ENCODE results near the gene NPHP4.

The NPHP4 gene

DNA sequence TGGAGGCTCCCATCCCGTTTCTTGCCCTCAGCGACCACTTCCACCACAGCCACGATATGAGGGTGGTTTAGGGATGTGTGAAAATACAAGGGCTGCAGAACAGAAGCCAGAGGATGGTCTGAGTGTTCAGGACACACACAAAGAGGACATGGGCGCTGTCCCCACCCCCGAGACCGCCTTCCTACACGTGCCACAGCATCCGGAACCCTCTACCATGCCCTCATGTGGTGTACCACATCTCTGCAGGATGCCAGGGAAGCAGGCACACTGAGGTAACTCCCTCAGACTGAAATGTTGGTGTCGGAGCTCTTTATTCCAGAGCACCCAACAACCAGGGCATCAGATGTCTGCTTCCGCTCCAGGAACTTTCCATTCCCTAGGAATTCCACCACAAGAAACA, 23.1 kb downstream of the NPHP4 start:
- no peak for DNase-seq

DNA sequence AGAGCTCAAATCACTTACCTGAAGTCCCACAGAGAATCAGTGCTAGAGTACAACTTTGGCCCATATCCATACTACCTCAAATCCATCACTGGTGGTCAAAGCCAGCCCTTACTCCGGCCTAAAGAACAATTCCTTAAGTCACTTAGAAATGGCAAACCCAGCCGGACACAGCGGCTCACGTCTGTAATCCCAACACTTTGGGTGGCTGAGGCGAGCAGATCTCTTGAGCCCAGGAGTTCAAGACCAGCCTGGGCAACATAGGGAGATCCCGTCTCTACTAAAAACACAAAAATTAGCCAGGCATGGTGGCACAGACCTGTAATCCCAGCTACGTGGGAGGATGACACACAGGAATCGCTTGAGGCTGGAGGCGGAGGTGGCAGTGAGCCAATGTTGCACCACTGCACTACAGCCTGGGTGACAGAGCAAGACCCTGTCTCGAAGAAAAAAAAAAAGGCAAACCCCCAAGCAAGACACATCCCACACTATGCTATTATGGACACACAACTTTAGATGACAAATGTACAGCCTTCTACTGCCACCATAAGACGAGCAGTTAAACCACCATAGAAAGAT, 24.0 kb downstream of the NPHP4 start:
- DNase-seq = no peak

DNA sequence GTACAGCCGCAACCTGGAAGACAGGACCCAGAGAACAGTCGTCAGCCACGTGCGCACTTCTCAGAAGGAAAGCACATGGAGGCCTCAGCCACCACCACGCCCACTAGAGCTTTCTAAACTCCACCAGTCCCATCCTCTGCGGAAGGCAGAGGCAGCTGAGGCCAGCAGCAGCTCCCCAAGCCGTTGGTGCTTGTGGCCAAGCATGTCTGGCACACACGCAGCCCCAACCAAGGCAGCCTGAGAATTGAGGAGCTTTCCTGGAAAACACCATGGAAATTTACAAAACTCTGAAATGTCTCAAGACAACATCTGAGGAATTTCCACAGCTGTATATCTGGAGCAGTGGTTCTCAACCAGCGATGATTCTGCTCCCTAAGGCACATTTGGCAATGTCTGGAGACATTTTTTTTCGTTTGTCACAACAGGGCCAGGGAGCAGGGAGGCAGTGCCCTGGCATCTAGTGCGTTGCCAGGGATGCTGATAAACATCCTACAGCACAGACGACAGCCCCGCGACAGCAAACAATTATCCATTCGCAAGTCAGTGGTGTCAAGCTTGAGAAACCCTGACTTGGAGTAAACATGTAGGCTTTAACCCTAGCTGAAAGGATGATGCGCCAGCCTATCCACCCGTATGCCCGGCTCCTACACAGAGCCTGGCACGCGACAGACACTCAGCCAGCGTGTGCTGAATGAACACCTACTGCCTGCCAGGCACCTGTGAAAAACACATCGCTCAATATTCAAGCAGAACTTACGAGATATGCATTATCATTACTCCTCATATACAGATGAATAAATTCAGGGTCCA, 24.7 kb downstream of the NPHP4 start:
- no peak for DNase-seq

DNA sequence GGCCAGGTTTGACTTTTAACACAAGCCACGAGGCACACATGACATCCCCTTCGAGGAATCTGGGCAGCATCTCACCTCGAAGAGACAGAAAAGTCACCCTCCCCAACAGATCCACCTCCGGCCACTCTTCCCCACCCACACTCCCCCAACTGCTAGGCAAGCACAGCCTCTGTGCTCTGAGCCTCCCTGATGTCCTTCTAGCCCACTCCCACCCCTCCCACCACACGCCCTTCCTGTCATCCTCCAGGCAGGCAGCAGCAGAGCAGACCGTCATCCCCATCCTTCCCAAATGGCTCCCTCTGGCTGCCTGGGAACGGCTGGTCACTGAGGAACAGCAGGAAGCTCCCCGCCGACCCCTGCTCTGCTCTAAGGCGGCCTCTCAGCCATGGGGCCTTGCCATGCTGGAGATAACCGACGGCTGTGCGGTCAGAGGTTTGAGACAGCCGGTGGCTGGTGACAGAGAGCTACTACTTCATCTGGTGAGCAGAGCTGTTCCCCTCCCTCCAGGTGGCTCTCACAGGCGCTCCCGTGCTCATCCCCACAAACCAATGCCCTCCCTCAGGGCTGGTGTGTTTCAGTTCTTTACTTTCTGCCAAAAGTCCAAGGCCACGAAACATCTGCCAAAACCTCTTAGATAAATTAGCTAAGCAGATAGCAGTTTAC, 25.6 kb downstream of the NPHP4 start:
- no peak for DNase-seq

DNA sequence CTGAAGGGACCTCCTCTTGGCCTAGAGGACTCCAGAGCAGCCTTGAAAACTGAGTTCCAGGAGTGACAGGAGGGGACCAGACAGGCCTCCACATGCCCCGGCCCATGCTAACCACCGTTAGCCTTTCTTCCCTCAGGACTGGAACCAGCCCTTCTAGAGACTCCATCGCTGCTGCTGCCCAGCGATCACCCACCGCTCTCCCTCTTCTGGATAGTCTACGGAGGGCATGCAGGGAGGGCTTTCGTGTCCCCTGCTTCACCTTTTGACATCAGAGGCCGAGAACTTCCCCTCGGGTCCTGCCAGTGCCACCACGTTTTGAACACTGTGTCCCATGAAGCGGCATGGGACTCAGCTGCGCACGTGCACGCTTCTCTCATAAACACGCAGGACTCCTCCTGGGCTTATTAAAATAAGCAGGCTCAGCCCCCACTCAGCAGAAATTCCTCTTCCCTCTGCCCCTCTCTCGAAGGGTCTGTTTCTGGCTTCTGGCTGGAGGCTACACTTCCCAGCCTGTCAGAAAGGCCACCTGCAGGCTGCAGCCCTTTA, 26.6 kb downstream of the NPHP4 start:
- no peak for DNase-seq

DNA sequence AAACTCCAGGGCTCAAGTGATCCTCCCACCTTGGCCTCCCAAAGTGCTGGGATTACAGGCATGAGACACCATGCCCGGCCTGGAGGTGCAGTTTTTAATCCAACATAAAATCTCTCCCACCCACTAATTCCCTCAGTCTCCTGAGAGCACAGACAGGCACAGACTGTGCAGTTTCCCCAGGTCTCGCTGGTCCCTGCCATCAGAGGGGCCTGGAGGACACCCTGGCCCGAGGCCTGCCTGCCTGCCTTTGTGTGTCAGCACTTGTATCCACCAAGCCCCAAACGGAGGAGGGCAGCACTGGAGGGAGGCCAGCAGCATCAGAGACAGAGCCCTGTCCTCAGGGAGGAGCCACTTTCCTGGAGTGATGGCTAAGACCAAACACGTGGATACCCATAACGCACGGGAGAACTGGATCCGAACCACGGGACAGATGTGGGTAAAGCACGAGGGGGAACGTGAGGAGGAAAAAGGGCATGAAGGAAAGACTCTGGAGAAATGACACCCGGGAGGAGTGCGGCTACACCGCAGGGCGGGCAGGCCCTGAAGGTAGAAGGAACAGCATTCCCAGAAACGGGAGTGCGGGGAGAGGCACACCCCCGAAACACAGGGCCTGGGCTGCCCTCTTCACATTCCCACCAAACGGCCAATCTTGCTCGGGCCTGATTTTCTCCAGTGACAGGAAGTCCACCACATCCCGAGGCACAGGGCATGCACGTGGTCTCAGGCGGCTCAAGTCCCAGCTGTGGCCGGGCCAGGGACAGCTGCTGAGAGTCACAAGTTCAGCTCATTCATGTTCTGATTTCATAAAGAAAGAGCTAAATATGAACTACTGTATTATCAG, 29.7 kb downstream of the NPHP4 start:
- DNase-seq = no peak

DNA sequence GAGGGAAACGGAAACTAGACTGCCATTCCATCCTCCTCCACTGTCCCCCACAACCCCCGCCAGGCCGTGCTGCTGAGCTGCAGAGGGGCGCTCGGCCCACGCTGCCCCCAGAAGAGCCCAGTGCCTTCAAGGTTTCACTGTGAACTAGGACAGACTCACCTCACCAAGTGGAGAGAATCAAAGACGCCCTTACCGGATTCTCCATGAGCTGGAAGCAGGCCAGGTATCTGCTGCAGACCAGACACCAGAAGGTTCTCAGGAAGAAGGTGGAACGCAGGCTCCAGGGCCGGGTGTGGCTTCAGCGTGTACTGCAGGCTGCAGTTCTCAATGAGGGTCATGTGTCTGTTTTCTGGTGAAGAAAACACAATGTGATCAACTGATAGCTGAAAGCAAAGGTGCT, 30.6 kb downstream of the NPHP4 start:
- DNase-seq = no peak

DNA sequence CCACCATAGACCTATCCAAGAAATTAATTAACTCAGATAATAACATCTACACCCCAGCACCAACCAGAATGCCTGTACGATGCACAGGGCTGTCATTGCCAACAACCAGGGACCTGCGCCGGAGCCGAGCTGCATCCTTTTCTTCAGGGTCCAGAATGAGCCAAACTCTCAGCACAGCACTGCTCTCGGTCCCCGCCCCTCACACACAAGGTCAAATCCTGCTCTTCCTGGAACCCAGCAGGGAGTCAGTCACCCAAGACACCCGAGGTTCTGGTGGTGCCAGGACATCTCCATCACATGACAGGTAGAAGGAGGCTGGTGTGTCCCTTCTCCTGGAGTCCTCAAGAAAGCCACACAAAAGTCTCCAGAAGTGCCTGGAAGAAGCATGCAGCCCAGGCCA, 31.9 kb downstream of the NPHP4 start:
- DNase-seq = no peak

DNA sequence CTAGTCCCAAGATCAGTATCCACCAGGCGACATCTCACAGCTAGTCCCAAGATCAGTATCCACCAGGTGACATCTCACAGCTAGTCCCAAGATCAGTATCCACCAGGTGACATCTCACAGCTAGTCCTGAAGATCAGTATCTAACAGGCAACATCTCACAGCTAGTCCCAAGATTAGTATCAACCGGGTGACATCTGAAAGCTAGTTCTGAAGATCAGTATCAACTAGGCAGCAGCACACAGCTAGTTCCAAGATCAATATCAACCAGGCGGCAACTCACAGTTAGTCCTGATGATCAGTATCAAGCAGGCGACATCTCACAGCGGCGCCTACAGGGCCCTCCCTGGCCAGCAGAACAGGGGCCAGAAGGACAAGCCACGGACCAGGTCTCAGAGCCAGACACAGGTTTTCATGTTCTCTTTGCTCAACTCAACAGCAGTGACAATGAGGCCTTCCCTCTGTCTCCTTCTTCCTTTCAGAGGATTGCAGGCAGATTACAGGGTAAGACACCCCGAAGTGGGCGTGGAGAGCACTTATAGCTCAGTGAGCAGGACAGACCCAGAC, 32.5 kb downstream of the NPHP4 start:
- no peak for DNase-seq

DNA sequence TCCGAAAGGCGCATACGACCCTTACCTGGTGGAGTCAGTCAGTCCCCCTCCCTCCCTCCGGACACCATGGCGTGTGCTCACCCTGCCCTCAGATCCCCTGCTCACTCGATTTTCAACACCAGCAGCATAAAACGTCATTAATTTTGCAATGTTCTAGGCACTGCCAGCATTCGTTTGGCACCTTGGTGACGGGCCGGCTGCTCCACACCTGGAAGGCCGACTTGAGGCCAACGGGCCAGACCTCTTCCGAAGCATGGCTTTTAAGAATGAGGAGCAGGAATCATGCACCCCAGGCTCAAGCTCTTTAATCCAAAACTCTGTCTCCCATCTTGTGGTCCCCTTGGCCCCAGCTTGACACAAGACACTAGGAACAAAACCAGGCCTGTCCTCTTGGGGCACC, 33.1 kb downstream of the NPHP4 start:
- no peak for DNase-seq

DNA sequence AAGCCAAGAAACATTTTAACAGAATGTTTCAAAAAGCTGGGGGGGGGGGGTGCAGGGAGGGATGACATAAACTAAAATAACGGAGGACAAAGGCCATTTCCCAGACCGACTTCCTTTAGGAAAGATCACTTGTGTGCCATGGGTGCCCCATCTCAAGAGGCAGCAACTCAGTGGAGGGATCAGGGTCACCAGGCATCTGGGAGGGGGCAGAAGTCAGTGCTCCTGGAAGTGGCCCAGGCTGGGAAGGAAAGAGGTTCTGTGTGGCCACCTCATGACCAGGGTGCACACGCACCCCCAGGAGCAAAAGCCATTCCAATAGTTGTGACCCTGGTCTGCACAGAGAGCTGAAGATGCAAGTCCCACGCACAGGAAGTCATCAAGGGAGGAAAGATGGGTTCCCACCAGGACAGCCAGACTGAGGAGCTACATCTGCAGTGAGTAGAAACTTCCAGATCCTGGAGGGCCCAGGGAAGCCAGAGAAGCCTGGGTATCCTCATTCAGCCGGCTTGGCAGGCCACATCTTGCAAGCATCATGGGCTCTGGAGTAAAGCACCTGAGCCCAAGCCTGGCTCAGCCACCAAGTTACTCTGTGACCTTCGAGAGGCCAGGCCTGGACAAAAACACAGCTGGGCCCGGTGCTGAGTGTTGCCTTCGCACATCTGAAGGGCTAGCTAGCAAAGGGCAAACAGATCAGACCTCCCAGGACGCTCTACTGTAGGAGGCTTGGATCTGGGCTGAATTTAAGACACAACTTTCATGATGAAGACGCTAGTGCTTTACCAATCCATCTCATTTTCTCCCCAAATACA, 36.0 kb downstream of the NPHP4 start:
- DNase-seq = no peak

DNA sequence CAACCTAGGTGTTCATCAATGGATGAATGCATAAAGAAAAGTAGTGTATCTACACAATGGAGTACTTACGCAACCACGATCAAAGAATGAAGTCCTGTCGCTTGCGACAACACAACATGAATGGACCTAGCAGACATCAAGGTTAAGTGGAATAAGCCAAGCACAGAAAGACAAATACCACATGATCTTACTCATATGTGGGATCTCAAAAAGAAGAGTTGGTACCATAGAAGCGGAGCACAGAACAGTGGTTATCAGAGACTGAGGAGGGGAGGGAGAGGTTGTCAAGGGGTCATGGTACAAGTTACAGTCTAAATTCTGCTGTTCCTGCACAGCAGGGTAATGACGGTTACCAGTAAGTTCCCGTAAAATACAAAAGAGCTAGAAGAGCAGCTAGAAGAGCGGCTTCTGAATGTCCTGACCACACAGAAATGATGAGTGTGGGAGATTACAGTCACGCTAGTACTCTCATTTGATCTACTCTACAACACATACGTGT, 36.7 kb downstream of the NPHP4 start:
- DNase-seq = no peak

DNA sequence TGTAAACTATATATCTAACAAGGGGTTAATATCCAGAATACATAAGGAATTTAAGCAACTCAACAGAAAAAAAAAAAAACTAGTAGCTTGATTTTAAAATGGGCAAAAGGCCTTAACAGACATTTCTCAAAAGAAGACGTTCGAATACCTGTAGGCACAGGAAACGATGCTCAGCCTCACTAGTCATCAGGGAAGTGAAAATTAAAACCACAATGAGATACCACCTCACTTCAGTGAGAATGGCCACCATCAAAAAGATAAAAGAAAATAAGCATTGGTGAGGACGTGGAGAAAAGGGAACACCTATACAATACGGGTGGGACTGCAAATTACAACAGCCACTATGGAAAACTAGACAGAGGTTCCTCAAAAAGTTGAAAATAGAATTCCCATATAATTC, 37.3 kb downstream of the NPHP4 start:
- DNase-seq = no peak

DNA sequence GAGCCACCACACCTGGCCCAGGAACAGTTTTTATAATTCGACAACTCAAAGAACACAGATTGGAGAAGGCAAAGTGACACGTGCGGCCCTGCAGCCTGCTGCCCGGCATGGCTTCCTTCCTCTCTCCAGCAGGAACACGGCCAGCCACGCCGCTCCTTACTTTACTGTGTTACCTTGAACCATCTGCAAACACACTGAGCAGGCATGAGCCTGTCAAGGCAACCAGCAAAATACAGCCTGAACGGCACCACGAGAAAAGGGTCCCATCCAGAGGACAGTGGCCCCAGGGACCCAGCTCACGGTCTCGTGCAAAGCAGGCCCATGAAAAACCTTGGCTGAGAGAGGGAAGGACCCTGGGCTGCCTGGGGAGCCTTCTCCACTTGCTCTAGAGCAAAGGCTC, 38.8 kb downstream of the NPHP4 start:
- DNase-seq = no peak

DNA sequence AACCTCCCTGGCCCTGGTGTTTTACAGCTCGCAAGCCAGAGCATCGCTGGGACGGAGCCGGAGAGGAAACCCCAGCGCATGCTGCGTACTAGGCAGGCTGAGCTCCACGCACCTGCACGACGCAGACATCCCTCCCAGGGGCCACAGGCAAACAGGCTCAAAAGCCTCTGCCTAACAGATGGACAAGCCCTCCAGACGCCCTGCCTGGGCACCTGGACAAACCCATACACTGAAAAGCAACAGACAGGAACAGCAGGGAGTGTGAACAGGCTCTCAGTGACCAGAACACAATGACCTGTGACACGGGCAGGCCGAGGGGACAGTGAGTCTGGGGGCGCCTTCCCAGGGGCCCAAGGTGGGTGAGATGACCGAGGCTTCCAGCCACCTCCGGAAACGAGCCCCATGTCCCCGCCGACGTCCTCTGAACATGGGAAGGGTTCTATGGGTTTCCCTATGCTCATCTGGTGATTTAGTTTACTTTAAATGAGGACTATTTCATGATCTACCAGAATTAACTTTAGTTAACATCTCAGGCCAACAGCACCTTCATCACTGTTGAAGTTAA, 40.3 kb downstream of the NPHP4 start:
- DNase-seq = no peak

DNA sequence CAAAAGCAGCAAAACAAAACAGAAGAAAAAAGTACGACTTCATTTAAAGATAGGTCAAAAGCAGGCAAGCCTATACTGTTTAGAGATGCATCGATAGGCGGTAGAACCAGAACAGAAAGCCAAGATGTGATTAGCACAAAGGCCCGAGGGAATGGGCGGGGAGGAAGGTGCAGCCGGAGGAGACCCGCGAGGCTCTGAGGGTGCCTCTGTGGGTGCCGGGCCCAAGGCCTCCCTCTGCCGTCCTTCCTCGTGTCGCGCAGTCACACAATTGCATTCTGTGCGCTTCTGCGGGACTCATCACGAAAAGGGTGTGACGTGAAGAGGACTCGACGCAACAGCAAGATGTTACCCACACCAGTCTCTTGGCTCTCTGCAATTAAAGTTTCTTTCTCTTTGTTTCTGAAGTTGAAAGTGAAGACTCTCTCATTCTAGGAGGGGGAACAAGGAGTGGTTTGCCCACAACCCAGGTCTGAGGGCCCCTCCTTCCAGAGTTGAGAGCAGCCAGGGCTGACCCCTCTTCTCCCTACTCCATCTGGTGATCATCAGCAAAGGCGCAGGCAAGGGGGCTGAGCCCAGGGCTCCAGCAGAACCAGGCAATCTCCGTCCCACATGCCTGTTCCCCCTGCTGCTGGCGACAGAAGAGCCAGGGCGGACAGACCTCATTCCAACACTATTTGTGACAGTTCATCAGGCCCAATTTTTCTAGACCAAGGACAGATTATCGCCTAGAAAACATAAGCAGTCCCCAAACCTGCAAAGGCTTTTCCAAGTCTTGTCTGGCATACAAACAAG, 41.0 kb downstream of the NPHP4 start:
- DNase-seq = peak in 1 of 2 donors; percentile 16

DNA sequence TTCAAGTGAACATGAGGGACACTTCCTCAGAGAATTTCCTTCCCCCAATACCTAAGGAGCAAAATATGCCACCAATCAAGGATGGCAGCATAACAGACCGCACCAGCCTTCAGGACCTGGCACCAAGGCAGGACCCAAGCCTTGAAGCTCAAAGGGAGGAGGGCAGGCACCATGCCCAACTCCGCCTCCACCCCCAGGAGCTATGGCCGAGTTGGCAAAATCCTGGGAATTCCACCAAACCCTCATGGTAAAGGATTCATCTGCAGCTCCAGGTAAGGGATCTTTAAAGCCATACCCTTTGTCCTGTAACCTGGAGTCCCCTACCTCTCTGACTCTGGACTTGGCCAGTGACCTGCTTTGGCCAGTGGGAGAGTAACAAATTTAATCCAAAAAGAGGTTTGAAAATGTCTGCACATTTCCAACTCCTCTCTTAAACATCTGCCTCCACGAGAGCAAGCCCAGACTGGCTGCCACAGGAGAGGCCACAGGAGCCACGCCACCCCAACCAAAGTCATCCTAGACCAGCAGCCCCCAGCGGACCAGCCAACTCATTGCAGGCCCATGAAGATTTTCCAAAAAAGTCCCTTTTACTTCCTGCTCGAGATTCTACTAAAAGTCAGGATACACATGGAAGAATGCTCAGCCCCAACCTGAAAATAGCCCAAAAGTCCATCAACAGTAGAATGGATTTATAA, 41.9 kb downstream of the NPHP4 start:
- no peak for DNase-seq

DNA sequence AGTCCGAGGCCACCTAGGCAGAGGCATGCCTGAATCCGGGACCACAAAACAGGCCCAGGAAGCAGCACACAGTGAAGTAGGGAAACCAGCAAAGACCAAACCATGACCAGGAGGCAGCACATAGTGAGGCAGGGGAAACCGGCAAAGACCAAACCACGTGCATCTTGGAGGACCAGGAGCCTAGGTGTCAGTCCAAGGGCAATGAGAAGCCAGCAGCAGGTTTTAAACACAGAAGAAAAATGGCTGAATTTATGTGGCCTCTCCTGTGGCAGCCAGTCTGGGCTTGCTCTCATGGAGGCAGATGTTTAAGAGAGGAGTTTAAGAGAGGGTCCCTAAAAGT, 42.5 kb downstream of the NPHP4 start:
- DNase-seq = no peak

DNA sequence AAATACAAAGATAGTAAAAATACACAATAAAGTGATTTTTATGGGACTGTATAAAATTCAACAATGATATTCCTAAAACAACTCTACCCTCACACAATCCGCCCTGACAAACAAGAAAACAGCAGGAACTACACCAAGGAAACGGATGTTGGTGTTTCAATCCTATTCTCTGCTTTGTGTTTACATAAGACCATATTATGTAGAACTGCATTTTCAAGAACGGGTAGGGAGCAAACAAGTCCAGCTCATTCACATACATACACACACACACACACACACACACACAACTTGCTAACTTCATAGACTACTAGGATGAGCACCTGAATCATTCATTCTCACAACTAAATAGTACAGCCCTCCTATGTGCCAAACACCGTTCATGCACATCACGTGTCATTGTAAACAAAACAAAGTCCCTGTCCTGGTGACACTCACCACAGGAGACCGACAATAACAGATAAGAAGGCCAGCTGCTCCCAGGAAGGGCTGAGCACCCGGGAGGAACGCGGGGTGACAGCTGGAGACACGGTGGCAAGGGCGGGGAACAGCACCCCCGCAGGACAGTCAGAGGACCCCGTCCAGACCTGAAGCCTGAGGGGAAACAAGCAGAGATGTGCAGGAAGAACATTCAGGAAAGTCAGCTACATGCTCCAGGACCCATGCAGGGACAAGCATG, 43.0 kb downstream of the NPHP4 start:
- no peak for DNase-seq

DNA sequence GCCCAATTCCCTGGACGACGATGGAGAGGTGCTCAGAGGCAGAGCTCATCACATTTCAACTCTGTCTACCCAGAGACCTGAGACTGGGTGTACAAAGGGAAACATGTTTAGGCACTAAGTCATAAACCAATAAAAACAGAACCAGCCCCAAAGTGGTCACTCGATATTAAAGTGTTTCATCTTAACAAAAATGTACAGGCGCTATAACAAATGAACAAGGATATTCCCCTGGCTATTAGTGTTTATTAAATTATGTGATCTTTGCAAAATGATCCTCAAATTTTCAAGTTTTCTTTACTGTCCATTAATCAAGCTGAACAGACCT, 43.6 kb downstream of the NPHP4 start:
- no peak for DNase-seq

Measured in CD4-positive, alpha-beta T cell treated with Interleukin-4 for 1 hour (primary cell).